ENCODE results near the gene ICE2. TPM values are rescaled to one million over a fixed set of nuclear protein-coding genes. Genes with fewer than 3 reads are reported as not detected.
A peak's percentile ranks its signal among the peaks of the same experiment; 100 is the strongest.

Gene ICE2
- total and polyA plus RNA-seq, 2 of the 4 experiments (the other 2 are of a cell fraction) = 14.7 to 21.1 TPM

- H3K27ac ChIP-seq (ENCODE audit: insufficient read depth, low read length) = peak overlapping the region; percentile 76
- no peak for DNase-seq
- H2BK120ac ChIP-seq (ENCODE audit: low read depth, low read length) = peak overlapping the region; percentile 3; the same call in 1 of the 2 replicates
- H3K56ac ChIP-seq (ENCODE audit: extremely low read depth, insufficient read depth, low read length) = peak overlapping the region; percentile 76
- peak overlapping the region; percentile 26; the same call in 1 of the 2 replicates for H3K23ac ChIP-seq (ENCODE audit: low read depth, low read length)
- H3K18ac ChIP-seq (ENCODE audit: low read depth, low read length) = peak overlapping the region; percentile 32; the same call in 1 of the 2 replicates
- ChIA-PET CTCF (interaction anchor here (1.0 kb wide), 1 partner anchor 41 kb away, joined by 3 read pairs; no protein-coding TSS in a partner anchor), POLR2A (ENCODE audit: unreplicated experiment) (no interaction called here)
- H2BK20ac ChIP-seq (ENCODE audit: low read depth, low read length) = 0 out of 2 replicates have a peak overlapping the region, but pooled peaks have one; percentile 2
- peaks cover 11 to 13% of the 10 kb centered on the region in 2 experiments for H3K79me1 ChIP-seq (ENCODE audit: low read depth in 1 of 2, low read length in 2 of 2)
- H4K20me1 ChIP-seq (ENCODE audit: insufficient read depth, low read length) = no peaks in the 10 kb centered on the region
- no peaks in the 10 kb centered on the region for H3K36me3 ChIP-seq (ENCODE audit: control insufficient read depth, insufficient read depth, low read length)
- intact Hi-C loops (cut with micrococcal nuclease) (loop anchor here (10.0 kb wide), 1 partner anchor 795 kb away; the partner anchor contains the start of gene BNIP2), dilution Hi-C loops (cut with HindIII; ENCODE audit: low sequenced_read_pairs, unreplicated experiment) (no loop called here), in situ Hi-C loops (cut with MboI; ENCODE audit: low sequenced_read_pairs) (no loop called here)
- H4K91ac ChIP-seq (ENCODE audit: insufficient read depth, low read depth, low read length) = peak overlapping the region; percentile 58
- peak overlapping the region; percentile 64 for H4K5ac ChIP-seq (ENCODE audit: low read depth, low read length)
- 60% methylated on average over 1 of the region's 10 CpGs; no CpG with 5 or more reads in 1 of the 2 experiments for WGBS, 2 experiments (ENCODE audit: extremely low coverage in 2 of 2, insufficient read length in 1 of 2)
- peak overlapping the region; percentile 96 for H2AFZ ChIP-seq (replicated peaks; ENCODE audit: low read length, poor library complexity)
- H2BK5ac ChIP-seq (ENCODE audit: low read depth, low read length, poor library complexity, severe bottlenecking) = peak overlapping the region; percentile 38
- peak overlapping the region; percentile 11; the same call in 1 of the 2 replicates for H2AK5ac ChIP-seq (ENCODE audit: low read depth, low read length)
- H3K4ac ChIP-seq (ENCODE audit: low read depth, low read length) = peak overlapping the region; percentile 70
- H3K9ac ChIP-seq (ENCODE audit: low read depth, low read length) = peak overlapping the region; percentile 85
- peak overlapping the region; percentile 59 for H3K14ac ChIP-seq (replicated peaks; ENCODE audit: low read depth, low read length)
- BruUV-seq (replicated peaks) = no TSS peak
- H3K9me3 ChIP-seq (ENCODE audit: control insufficient read depth, insufficient read depth, low read length) = no peaks in the 10 kb centered on the region
- peak overlapping the region; percentile 61 for H3K4me2 ChIP-seq (ENCODE audit: low read depth, low read length)
- H3K4me1 ChIP-seq (ENCODE audit: control insufficient read depth, insufficient read depth, low read length) = peaks cover 3% of the 10 kb centered on the region
- no peaks in the 10 kb centered on the region; the same call in 1 of the 2 replicates for H3K9me1 ChIP-seq (ENCODE audit: insufficient read depth, low read length)
- no peaks in the 10 kb centered on the region for H3K27me3 ChIP-seq (ENCODE audit: control insufficient read depth, insufficient read depth, low read length)
- peak overlapping the region; percentile 72 for H3K4me3 ChIP-seq (ENCODE audit: insufficient read depth, low read depth, low read length)
- H4K8ac ChIP-seq (ENCODE audit: low read depth in 2 of 2, low read length in 2 of 2) = peak overlapping the region; percentile 89 to 92
- H2AK9ac ChIP-seq (replicated peaks; ENCODE audit: low read depth, low read length, poor library complexity) = peak overlapping the region; percentile 10
- no peak for ATAC-seq (ENCODE audit: low read depth)
- H2BK15ac ChIP-seq (ENCODE audit: low read depth, low read length) = peak overlapping the region; percentile 46; the same call in 2 of the 3 replicates
- TF ChIP-seq RCOR1 (IDR thresholded peaks at IDR 0.05; ENCODE audit: insufficient replicate concordance, low read length) (no peak), RFX5 (IDR thresholded peaks at IDR 0.05; ENCODE audit: low read depth, low read length) (no peak), POLR2A (IDR thresholded peaks at IDR 0.05; ENCODE audit: low read depth, low read length) (no peak), NFE2L2 (IDR thresholded peaks at IDR 0.05; ENCODE audit: low read depth, low read length) (no peak), CEBPB (IDR thresholded peaks at IDR 0.05; ENCODE audit: low read depth, low read length) (no peak), BHLHE40 (IDR thresholded peaks at IDR 0.05; ENCODE audit: low read depth, low read length) (no peak), MAZ (IDR thresholded peaks at IDR 0.05; ENCODE audit: borderline replicate concordance, low read depth, low read length) (no peak), USF2 (IDR thresholded peaks at IDR 0.05; ENCODE audit: low read depth, low read length) (no peak), ELK1 (IDR thresholded peaks at IDR 0.05; ENCODE audit: borderline replicate concordance, low read depth, low read length) (no peak), SMC3 (IDR thresholded peaks at IDR 0.05; ENCODE audit: low read depth, low read length) (no peak), RAD21 (IDR thresholded peaks at IDR 0.05; ENCODE audit: low read length) (no peak), MAFK (IDR thresholded peaks at IDR 0.05; ENCODE audit: low read depth, low read length) (no peak), CTCF (conservative IDR thresholded peaks at IDR 0.05; ENCODE audit: low read depth, low read length) (no peak), MXI1 (IDR thresholded peaks at IDR 0.05; ENCODE audit: borderline replicate concordance, low read depth, low read length) (no peak)
Measured at GRCh38 chr15:60479361-60480110, 594 bp upstream of the ICE2 start.

Measured in IMR-90 (cell line).